Neural cell (in vitro differentiated cells): ENCODE data around the gene URI1. TPM values are rescaled to one million over a fixed set of nuclear protein-coding genes. Genes with fewer than 3 reads are reported as not detected.
"Not testable (repeated sequence)": the region's sequence is repeated elsewhere in the genome, so short reads cannot be mapped to it uniquely, and the experiment has no call there.

ENCODE experiments used
- H2AFZ ChIP-seq: fragments of 200-600, 300-800 bp; sonication (generic), shearing (Covaris generic); 2 replicates; pipeline ENCODE4 v1.6.0; 2014; ENCODE audit warnings: low read depth, mild to moderate bottlenecking, antibody characterized with exemption, low read length, moderate library complexity
- H3F3A ChIP-seq: fragments of 200-600 bp; shearing (Covaris generic); 2 replicates; pipeline ENCODE4 v1.6.1; 2016; ENCODE audit warnings: mild to moderate bottlenecking, moderate library complexity, mixed read lengths, antibody characterized with exemption, low read length; ENCODE audit not compliant: insufficient read depth, poor library complexity, severe bottlenecking
- H3K27ac ChIP-seq: fragments of 200-600, 300-800 bp; sonication (generic), shearing (Covaris generic); 2 replicates; pipeline ENCODE4 v1.5.1; 2014; ENCODE audit warnings: mild to moderate bottlenecking, low read length, moderate library complexity
- H3K27me3 ChIP-seq: fragments of 300-800, 200-600 bp; sonication (generic), shearing (Covaris generic); 2 replicates; pipeline ENCODE4 v1.6.0; 2014; ENCODE audit warnings: mild to moderate bottlenecking, low read depth, low read length, moderate library complexity; ENCODE audit not compliant: insufficient read depth
- H3K36me3 ChIP-seq: fragments of 300-800, 200-600 bp; sonication (generic), shearing (Covaris generic); 2 replicates; pipeline ENCODE4 v1.5.1; 2014; ENCODE audit warnings: mild to moderate bottlenecking, antibody characterized with exemption, low read length, moderate library complexity; ENCODE audit not compliant: insufficient read depth
- H3K4me2 ChIP-seq: fragments of 300-800, 200-600 bp; sonication (generic), shearing (Covaris generic); 2 replicates; pipeline ENCODE4 v1.6.0; 2014; ENCODE audit warnings: mild to moderate bottlenecking, low read length
- H3K4me3 ChIP-seq: fragments of 300-800, 200-600 bp; sonication (generic), shearing (Covaris generic); 2 replicates; pipeline ENCODE4 v1.5.1; 2014; ENCODE audit warnings: mild to moderate bottlenecking, low read length, moderate library complexity
- H3K79me2 ChIP-seq: fragments of 200-600 bp; shearing (Covaris generic); replicated peaks from 2 replicates; pipeline ENCODE4 v1.6.0; 2014; ENCODE audit warnings: mild to moderate bottlenecking, low read length, moderate library complexity; ENCODE audit not compliant: insufficient read depth
- H3K9ac ChIP-seq: fragments of 300-800, 200-600 bp; sonication (generic), shearing (Covaris generic); 2 replicates; pipeline ENCODE4 v1.6.1; 2016; ENCODE audit warnings: mild to moderate bottlenecking, low read length, mixed read lengths
- H3K9me2 ChIP-seq: fragments of 200-600 bp; shearing (Covaris generic); 2 replicates; pipeline ENCODE4 v1.6.1; 2016; ENCODE audit warnings: mild to moderate bottlenecking, low read length, mixed read lengths; ENCODE audit not compliant: insufficient read depth
- H3K9me3 ChIP-seq: fragments of 200-600, 300-800 bp; sonication (generic), shearing (Covaris generic); 2 replicates; pipeline ENCODE4 v1.6.1; 2016; ENCODE audit warnings: mild to moderate bottlenecking, mixed run types, low read length, moderate library complexity, mixed read lengths
- H4K20me1 ChIP-seq: fragments of 200-600 bp; shearing (Covaris generic); 2 replicates; pipeline ENCODE4 v1.6.1; 2016; ENCODE audit warnings: mild to moderate bottlenecking, mixed run types; ENCODE audit not compliant: insufficient read depth
- CTCF ChIP-seq: fragments of 450-650 bp; IDR thresholded peaks from 2 replicates; pipeline ENCODE4 v1.5.1; 2014; ENCODE audit warnings: antibody characterized with exemption, mild to moderate bottlenecking, moderate library complexity; ENCODE audit not compliant: poor library complexity, severe bottlenecking
- EP300 ChIP-seq: fragments of 450-650 bp; conservative IDR thresholded peaks from 2 replicates; pipeline ENCODE4 v1.6.1; 2014; ENCODE audit warnings: antibody characterized with exemption, mild to moderate bottlenecking, moderate library complexity; ENCODE audit not compliant: poor library complexity, severe bottlenecking
- MXI1 ChIP-seq: fragments of 450-650 bp; conservative IDR thresholded peaks from 2 replicates; pipeline ENCODE4 v1.6.1; 2014; ENCODE audit warnings: antibody characterized with exemption, mild to moderate bottlenecking; ENCODE audit not compliant: poor library complexity, severe bottlenecking
- POLR2AphosphoS5 ChIP-seq: IDR thresholded peaks from 2 replicates; pipeline ENCODE4 v1.6.1; 2012
- RAD21 ChIP-seq: fragments of 450-650 bp; conservative IDR thresholded peaks from 2 replicates; pipeline ENCODE4 v1.6.1; 2014; ENCODE audit warnings: antibody characterized with exemption, mild to moderate bottlenecking, moderate library complexity
- REST ChIP-seq: IDR thresholded peaks from 2 replicates; pipeline ENCODE4 v1.6.1; 2012; ENCODE audit warnings: borderline replicate concordance
- SMC3 ChIP-seq: fragments of 450-650 bp; conservative IDR thresholded peaks from 2 replicates; pipeline ENCODE4 v1.6.1; 2014; ENCODE audit warnings: antibody characterized with exemption, mild to moderate bottlenecking, moderate library complexity; ENCODE audit not compliant: poor library complexity
- TAF1 ChIP-seq: IDR thresholded peaks from 2 replicates; pipeline ENCODE4 v1.6.1; 2012; ENCODE audit warnings: low read depth
- polyA plus RNA-seq: library from polyadenylated mRNA; depleted of rRNA; stranded (reverse); fragments of >200 nt; gene quantifications from 2 replicates; pipeline ENCODE4 v1.2.3, GENCODE V29; 2014

Gene URI1
- polyA plus RNA-seq, 1 donor from 2014 or later, result 55.4 TPM

GRCh38 chr19:29914933-29915332, 27.1 kb upstream of the URI1 start:
- no peaks in the 10 kb centered on the region for H3K9me3 ChIP-seq
- no peak overlapping the region for H2AFZ ChIP-seq
- no peak overlapping the region for H3K9ac ChIP-seq
- H3K27ac ChIP-seq, result no peak overlapping the region
- no peaks in the 10 kb centered on the region for H3K9me2 ChIP-seq
- H3K4me2 ChIP-seq, result no peak overlapping the region
- TF ChIP-seq SMC3 (no peak), EP300 (no peak), TAF1 (no peak), MXI1 (no peak), RAD21 (no peak), CTCF (no peak), REST (no peak)
- H3K36me3 ChIP-seq, result no peaks in the 10 kb centered on the region
- H3K4me3 ChIP-seq, result no peak overlapping the region
- no peaks in the 10 kb centered on the region for H3K79me2 ChIP-seq
- H3F3A ChIP-seq, result no peaks in the 10 kb centered on the region
- no peaks in the 10 kb centered on the region for H4K20me1 ChIP-seq
- no peaks in the 10 kb centered on the region for H3K27me3 ChIP-seq

- not testable (repeated sequence) for H3K27me3 ChIP-seq, H3K9me3 ChIP-seq, H3K4me3 ChIP-seq, H3K79me2 ChIP-seq, H4K20me1 ChIP-seq, H2AFZ ChIP-seq, H3K9me2 ChIP-seq, H3K27ac ChIP-seq, H3K36me3 ChIP-seq, H3F3A ChIP-seq, H3K9ac ChIP-seq, H3K4me2 ChIP-seq
Observed at GRCh38 chr19:29915832-29916231, 26.2 kb upstream of the URI1 start.

- no peaks in the 10 kb centered on the region for H3K36me3 ChIP-seq
- no peaks in the 10 kb centered on the region for H3K9me2 ChIP-seq
Observed at GRCh38 chr19:29917911-29918310, 24.1 kb upstream of the URI1 start.

More at GRCh38 chr19:29917911-29918310, 24.1 kb upstream of the URI1 start:
- Histone ChIP-seq H3K9ac (no peak overlapping the region), H3K9me3 (no peaks in the 10 kb centered on the region), H2AFZ (no peak overlapping the region), H3F3A (no peaks in the 10 kb centered on the region), H3K79me2 (no peaks in the 10 kb centered on the region), H3K27me3 (no peaks in the 10 kb centered on the region), H3K4me2 (no peak overlapping the region), H4K20me1 (no peaks in the 10 kb centered on the region), H3K27ac (no peak overlapping the region), H3K4me3 (no peak overlapping the region)
- TF ChIP-seq TAF1 (no peak), EP300 (no peak), MXI1 (no peak), POLR2AphosphoS5 (no peak)
